ENCODE results near the gene WNK3.

Gene WNK3

GRCh38 chrX:54198262-54198661 is 159.6 kb downstream of the WNK3 start:
- TF ChIP-seq CTCF (IDR thresholded peaks at IDR 0.05; ENCODE audit: low read depth, low read length, missing control alignments), result no peak
- no peak overlapping the region for H3K4me3 ChIP-seq (ENCODE audit: low read depth, low read length)
- no peak for DNase-seq (ENCODE audit: low read depth)

- no peak for DNase-seq (ENCODE audit: low read depth)
- TF ChIP-seq CTCF (IDR thresholded peaks at IDR 0.05; ENCODE audit: low read depth, low read length, missing control alignments), result no peak
- no peak overlapping the region for H3K4me3 ChIP-seq (ENCODE audit: low read depth, low read length)
Measured at GRCh38 chrX:54194982-54195588, 162.8 kb downstream of the WNK3 start.

- no peak for TF ChIP-seq CTCF (IDR thresholded peaks at IDR 0.05; ENCODE audit: low read depth, low read length, missing control alignments)
- no peak for DNase-seq (ENCODE audit: low read depth)
- no peak overlapping the region for H3K4me3 ChIP-seq (ENCODE audit: low read depth, low read length)
Measured at GRCh38 chrX:54193085-54193821, 164.6 kb downstream of the WNK3 start.

- TF ChIP-seq CTCF (IDR thresholded peaks at IDR 0.05; ENCODE audit: low read depth, low read length, missing control alignments), result no peak
- H3K4me3 ChIP-seq (ENCODE audit: low read depth, low read length), result no peak overlapping the region
- no peak for DNase-seq (ENCODE audit: low read depth)
Measured at GRCh38 chrX:54184474-54184873, 173.4 kb downstream of the WNK3 start.

GRCh38 chrX:54182864-54183613 is 174.8 kb downstream of the WNK3 start, which contains the start of gene FAM120C:
FAM120C (minus strand) TSS chrX:54183254; CDS start chrX:54183198, 56 bp downstream.
- H3K4me3 ChIP-seq (ENCODE audit: low read depth, low read length), result peak within 1 kb of the TSS; percentile 74
- peak; percentile 24 for DNase-seq (ENCODE audit: low read depth)

More at GRCh38 chrX:54182864-54183613, 174.8 kb downstream of the WNK3 start, which contains the start of gene FAM120C:
- no peak for TF ChIP-seq CTCF (IDR thresholded peaks at IDR 0.05; ENCODE audit: low read depth, low read length, missing control alignments)
